Stimulated activated CD8-positive, alpha-beta memory T cell treated with anti-CD3 and anti-CD28 coated beads, Interleukin-4, amount 100 ng/mL, for 1 hour (primary cell): ENCODE results near the gene PPP2R2C.

ENCODE experiments used
- DNase-seq, 2 donors: peaks; one replicate each; pipeline ENCODE4 v3.0.0-alpha.2; 2020; ENCODE audit warnings: low read depth in 2 of 2, low spot score in 1 of 2

PPP2R2C gene

DNA sequence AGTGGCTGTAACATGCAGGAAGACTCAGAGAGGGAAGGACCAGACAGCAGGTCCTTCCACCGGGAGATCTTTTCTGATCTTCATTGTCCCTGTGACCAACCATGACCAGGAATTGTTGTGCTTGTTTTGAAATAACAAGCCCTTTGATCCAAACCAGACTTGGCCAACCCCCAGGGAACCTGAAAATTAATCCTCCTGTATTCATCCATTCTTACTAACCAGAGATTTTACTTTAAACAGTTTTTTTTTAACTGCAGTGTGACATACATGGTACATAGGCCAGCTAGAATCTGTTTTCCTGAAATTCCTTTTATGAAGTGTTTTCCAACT lies 198.8 kb downstream of the PPP2R2C start:
- DNase-seq, result no peak

DNA sequence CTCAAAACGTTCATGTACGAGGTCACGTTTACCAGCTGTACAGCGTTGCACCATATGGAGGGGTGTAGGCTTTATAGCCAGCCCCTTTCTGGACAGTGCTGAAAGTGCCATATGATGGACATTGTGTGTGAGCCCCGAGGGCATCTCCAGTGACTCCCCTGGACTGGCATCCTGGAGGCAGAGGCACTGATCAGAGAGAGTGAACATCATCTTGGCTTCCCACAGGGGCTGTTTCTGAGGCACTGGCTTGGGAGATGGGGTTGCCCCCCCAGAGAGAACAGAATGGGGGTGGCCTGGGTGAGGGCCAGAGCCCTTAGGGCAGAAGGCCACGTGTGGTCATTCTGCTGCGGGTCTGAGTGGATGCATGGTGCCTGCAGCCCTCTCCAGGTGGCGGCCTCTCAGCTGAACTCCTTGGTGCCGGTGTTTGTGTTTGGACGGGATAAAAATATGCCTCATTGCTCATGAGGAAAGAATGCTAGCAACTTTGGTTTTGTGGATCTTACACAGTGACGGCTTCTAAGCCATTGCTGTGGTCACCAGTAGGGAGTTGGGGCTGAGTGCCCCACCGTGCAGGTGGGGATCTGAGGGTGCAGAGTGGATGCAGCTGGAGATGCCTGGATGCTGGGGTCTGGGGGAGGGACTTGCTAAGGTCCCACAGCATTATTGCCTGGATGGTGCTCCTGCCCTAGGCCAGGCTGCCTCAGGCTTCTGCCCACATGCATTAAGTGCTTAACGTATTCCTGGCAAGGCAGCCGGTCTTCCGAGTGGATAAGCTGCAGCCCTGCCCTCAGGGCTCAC lies 199.4 kb downstream of the PPP2R2C start:
- no peak for DNase-seq

GRCh38 chr4:6271701-6272465 lies 200.5 kb downstream of the PPP2R2C start:
- no peak for DNase-seq

DNA sequence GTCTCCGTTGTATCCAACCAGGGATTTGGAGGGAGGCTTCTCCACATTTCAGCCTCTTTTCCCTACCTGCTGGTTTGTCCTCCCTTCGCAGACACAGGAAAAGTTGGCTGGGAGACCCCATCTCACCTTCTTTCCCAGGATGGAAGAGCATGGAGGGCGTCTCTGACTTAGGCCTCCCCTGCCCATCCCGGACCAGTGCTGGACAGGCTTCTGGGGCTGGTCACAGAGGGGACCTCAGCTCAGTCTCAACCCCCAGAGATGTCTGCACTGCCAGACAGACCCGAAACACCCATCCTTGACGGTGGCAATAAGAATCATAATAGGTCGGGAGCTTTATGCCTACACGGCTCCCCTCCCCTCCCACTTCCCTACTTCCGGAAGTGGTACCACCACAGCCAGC lies 201.2 kb downstream of the PPP2R2C start:
- DNase-seq, result no peak

GRCh38 chr4:6270636-6271121 lies 201.7 kb downstream of the PPP2R2C start:
- DNase-seq, result no peak
